HepG2 (cell line): ENCODE data around the gene BBLN. TPM values are rescaled to one million over a fixed set of nuclear protein-coding genes. Genes with fewer than 3 reads are reported as not detected.

ENCODE experiments used
- CEBPB ChIP-seq: IDR thresholded peaks from 2 replicates; pipeline ENCODE4 v1.6.1; 2011; ENCODE audit warnings: low read depth, low read length, improper control_type of control experiment, borderline replicate concordance
- EZH2 ChIP-seq: conservative IDR thresholded peaks from 2 replicates; pipeline ENCODE4 v1.6.1; 2012; ENCODE audit warnings: mild to moderate bottlenecking, low read depth, low read length, moderate library complexity
- HDAC2 ChIP-seq: sonication (generic); formaldehyde crosslinking; IDR thresholded peaks from 2 replicates; pipeline ENCODE4 v1.4.0; 2020; ENCODE audit warnings: missing genetic modification reagents
- KMT2A ChIP-seq: sonication (generic); formaldehyde crosslinking; IDR thresholded peaks from 2 replicates; pipeline ENCODE4 v1.4.0; 2020; ENCODE audit warnings: missing genetic modification reagents
- MED8 ChIP-seq: sonication (generic); formaldehyde crosslinking; IDR thresholded peaks from 2 replicates; pipeline ENCODE4 v1.8.1; 2023; ENCODE audit warnings: mild to moderate bottlenecking, missing genetic modification reagents; ENCODE audit not compliant: insufficient replicate concordance
- POGZ ChIP-seq: sonication (generic); formaldehyde crosslinking; IDR thresholded peaks from 2 replicates; pipeline ENCODE4 v1.4.0; 2020; ENCODE audit warnings: mild to moderate bottlenecking, missing genetic modification reagents
- RBAK ChIP-seq: sonication (generic); formaldehyde crosslinking; IDR thresholded peaks from 2 replicates; pipeline ENCODE4 v1.5.1; 2020; ENCODE audit warnings: mild to moderate bottlenecking, missing genetic modification reagents
- REPIN1 ChIP-seq: sonication (generic); formaldehyde crosslinking; IDR thresholded peaks from 2 replicates; pipeline ENCODE4 v1.8.0; 2022; ENCODE audit warnings: missing genetic modification reagents, low read depth, mild to moderate bottlenecking, borderline replicate concordance
- RXRB ChIP-seq: IDR thresholded peaks from 2 replicates; pipeline ENCODE4 v1.6.1; 2016; ENCODE audit warnings: borderline replicate concordance, missing genetic modification reagents, missing compliant biosample characterization
- SP4 ChIP-seq: sonication (generic); formaldehyde crosslinking; IDR thresholded peaks from 2 replicates; pipeline ENCODE4 v1.8.1; 2023; ENCODE audit warnings: mild to moderate bottlenecking, missing genetic modification reagents
- TOE1 ChIP-seq: sonication (generic); formaldehyde crosslinking; IDR thresholded peaks from 2 replicates; pipeline ENCODE4 v1.4.0; 2020; ENCODE audit warnings: mild to moderate bottlenecking, missing genetic modification reagents
- ZBTB43 ChIP-seq: sonication (generic); formaldehyde crosslinking; conservative IDR thresholded peaks from 2 replicates; pipeline ENCODE4 v1.4.0; 2020; ENCODE audit warnings: missing genetic modification reagents
- ZNF10 ChIP-seq: sonication (generic); formaldehyde crosslinking; IDR thresholded peaks from 2 replicates; pipeline ENCODE4 v1.4.0; 2020; ENCODE audit warnings: mild to moderate bottlenecking, low read depth, missing genetic modification reagents, borderline replicate concordance
- ZNF136 ChIP-seq: sonication (generic); formaldehyde crosslinking; IDR thresholded peaks from 2 replicates; pipeline ENCODE4 v1.8.1; 2022; ENCODE audit warnings: low read depth, mild to moderate bottlenecking, moderate library complexity, missing genetic modification reagents
- ZNF234 ChIP-seq: sonication (generic); formaldehyde crosslinking; conservative IDR thresholded peaks from 2 replicates; pipeline ENCODE4 v1.5.1; 2020; ENCODE audit warnings: mild to moderate bottlenecking, missing genetic modification reagents
- ZNF432 ChIP-seq: sonication (generic); formaldehyde crosslinking; IDR thresholded peaks from 2 replicates; pipeline ENCODE4 v1.5.0; 2020; ENCODE audit warnings: missing genetic modification reagents, mild to moderate bottlenecking, borderline replicate concordance
- polyA plus RNA-seq, 8 experiments: library from polyadenylated mRNA; depleted of rRNA in 3 of 8; stranded (reverse) in 7 of 8; unstranded in 1 of 8; fragments of >200 nt; fragmentation: Illumina TruSeq in 4 of 8; extraction: Trizol in 4 of 8; gene quantifications; 2 replicates each; pipeline versions ENCODE4 v1.2.1 to v1.2.3, GENCODE V29; 2011 to 2016; ENCODE audit warnings: low read depth in 4 of 8, missing spikeins in 1 of 8, mixed read lengths in 1 of 8; ENCODE audit not compliant: insufficient read depth in 1 of 8
- total RNA-seq, 5 experiments: library from RNA; depleted of rRNA; stranded (reverse); fragments of >200 nt; fragmentation: Illumina TruSeq; extraction: Trizol; gene quantifications; 2 replicates each; pipeline ENCODE4 v1.2.3, GENCODE V29; 2016; ENCODE audit warnings: low read depth in 1 of 5
- TF ChIP-seq, protein P1 (sequence below): sonication (generic); formaldehyde crosslinking; IDR thresholded peaks from 2 replicates; pipeline ENCODE4 v1.5.1; 2020; ENCODE audit warnings: missing genetic modification reagents, mild to moderate bottlenecking, borderline replicate concordance
- TF ChIP-seq, protein P2 (sequence below): IDR thresholded peaks from 2 replicates; pipeline ENCODE4 v1.6.1; 2012; ENCODE audit warnings: inconsistent platforms
- TF ChIP-seq, protein P3 (sequence below): sonication (generic); formaldehyde crosslinking; IDR thresholded peaks from 2 replicates; pipeline ENCODE4 v1.5.0; 2020; ENCODE audit warnings: mild to moderate bottlenecking, missing genetic modification reagents, moderate library complexity
- TF ChIP-seq, protein P4 (sequence below): sonication (generic); formaldehyde crosslinking; IDR thresholded peaks from 2 replicates; pipeline ENCODE4 v1.9.0; 2021; ENCODE audit warnings: missing genetic modification reagents, borderline replicate concordance

Gene BBLN
- total and polyA plus RNA-seq, 2 of the 13 experiments (the other 11 are each of a cell fraction or from before 2014, with no cell fraction given): 27.6 to 33.1 TPM

DNA sequence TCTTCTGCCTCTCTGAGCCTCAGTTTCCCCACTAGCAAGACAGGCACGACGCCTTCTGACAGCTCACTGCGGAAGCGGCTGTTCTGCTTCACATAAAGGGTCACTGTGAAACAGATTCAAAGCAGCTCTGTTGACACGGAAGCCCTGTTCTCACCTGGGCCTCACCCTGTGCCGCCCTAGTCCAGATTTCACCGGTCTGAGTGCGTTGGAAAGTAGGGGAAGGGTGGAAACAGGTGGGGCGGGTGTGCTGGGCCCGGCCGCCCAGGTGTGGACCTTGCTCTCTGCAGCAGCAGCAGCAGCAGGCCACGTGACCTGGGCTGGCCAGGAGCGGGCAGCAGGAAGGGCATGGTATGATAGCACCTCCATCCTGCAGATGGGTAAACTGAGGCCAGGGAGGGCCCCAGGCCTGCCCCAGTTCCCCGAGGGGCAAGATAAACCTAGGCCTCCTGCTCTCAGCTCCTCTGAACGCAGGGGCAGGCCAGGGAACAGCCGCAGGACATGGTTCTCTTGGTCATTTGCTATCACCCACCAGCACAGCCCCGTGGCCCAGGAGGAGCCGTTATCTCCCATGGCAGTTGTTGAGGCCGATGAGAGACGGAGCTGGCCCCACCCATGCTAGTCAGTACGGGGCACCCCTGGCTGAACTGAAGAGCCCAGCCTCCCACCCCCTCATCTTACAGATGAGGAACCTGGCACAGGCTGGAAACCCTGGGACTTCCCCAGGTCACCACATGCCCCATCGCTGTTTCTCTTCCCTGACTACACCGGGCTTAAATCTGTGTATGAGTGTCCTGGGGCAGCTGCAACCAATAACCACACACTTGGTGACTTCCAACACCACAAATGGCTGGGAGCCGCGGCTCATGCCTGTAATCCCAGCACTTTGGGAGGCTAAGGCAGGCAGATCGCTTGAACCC, 44.6 kb upstream of the BBLN start (continued):
- TF ChIP-seq ZBTB43 (peak; percentile 72), ZNF432 (CRISPR knock-in tag) (no peak), REPIN1 (CRISPR knock-in tag) (peak; percentile 82), CEBPB (no peak), EZH2 (no peak), POGZ (CRISPR knock-in tag) (peak; percentile 87), ZNF10 (no peak), RXRB (CRISPR knock-in tag) (peak; percentile 100), RBAK (CRISPR knock-in tag) (no peak), SP4 (CRISPR knock-in tag) (peak; percentile 82), HDAC2 (peak; percentile 96), MED8 (CRISPR knock-in tag) (peak; percentile 97), ZNF234 (CRISPR knock-in tag) (no peak), ZNF136 (CRISPR knock-in tag) (no peak), TOE1 (CRISPR knock-in tag) (peak; percentile 26; the same call in 1 of the 2 replicates), KMT2A (CRISPR knock-in tag) (peak; percentile 78; the same call in 1 of the 2 replicates)
- TF ChIP-seq, protein P1, sequence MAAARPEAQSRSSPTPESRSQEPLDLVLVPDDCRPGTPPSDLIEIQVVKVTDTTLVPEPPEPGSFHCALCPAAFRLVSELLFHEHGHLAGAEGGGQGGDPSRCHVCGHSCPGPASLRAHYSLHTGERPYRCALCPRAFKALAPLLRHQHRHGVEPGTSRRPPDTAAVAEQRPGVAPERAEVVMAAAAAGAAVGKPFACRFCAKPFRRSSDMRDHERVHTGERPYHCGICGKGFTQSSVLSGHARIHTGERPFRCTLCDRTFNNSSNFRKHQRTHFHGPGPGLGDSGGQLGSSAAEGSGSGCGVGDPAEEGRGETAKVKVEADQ: no peak
- TF ChIP-seq, protein P2, sequence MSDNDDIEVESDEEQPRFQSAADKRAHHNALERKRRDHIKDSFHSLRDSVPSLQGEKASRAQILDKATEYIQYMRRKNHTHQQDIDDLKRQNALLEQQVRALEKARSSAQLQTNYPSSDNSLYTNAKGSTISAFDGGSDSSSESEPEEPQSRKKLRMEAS: peak; percentile 90
- TF ChIP-seq, protein P3, sequence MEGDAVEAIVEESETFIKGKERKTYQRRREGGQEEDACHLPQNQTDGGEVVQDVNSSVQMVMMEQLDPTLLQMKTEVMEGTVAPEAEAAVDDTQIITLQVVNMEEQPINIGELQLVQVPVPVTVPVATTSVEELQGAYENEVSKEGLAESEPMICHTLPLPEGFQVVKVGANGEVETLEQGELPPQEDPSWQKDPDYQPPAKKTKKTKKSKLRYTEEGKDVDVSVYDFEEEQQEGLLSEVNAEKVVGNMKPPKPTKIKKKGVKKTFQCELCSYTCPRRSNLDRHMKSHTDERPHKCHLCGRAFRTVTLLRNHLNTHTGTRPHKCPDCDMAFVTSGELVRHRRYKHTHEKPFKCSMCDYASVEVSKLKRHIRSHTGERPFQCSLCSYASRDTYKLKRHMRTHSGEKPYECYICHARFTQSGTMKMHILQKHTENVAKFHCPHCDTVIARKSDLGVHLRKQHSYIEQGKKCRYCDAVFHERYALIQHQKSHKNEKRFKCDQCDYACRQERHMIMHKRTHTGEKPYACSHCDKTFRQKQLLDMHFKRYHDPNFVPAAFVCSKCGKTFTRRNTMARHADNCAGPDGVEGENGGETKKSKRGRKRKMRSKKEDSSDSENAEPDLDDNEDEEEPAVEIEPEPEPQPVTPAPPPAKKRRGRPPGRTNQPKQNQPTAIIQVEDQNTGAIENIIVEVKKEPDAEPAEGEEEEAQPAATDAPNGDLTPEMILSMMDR: peak; percentile 41; the same call in 1 of the 2 replicates
- TF ChIP-seq, protein P4, sequence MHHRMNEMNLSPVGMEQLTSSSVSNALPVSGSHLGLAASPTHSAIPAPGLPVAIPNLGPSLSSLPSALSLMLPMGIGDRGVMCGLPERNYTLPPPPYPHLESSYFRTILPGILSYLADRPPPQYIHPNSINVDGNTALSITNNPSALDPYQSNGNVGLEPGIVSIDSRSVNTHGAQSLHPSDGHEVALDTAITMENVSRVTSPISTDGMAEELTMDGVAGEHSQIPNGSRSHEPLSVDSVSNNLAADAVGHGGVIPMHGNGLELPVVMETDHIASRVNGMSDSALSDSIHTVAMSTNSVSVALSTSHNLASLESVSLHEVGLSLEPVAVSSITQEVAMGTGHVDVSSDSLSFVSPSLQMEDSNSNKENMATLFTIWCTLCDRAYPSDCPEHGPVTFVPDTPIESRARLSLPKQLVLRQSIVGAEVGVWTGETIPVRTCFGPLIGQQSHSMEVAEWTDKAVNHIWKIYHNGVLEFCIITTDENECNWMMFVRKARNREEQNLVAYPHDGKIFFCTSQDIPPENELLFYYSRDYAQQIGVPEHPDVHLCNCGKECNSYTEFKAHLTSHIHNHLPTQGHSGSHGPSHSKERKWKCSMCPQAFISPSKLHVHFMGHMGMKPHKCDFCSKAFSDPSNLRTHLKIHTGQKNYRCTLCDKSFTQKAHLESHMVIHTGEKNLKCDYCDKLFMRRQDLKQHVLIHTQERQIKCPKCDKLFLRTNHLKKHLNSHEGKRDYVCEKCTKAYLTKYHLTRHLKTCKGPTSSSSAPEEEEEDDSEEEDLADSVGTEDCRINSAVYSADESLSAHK (CRISPR knock-in tag): no peak
